OCI-LY7 (cell line): ENCODE results near the gene TWIST2.

ENCODE experiments used
- EZH2phosphoT487 ChIP-seq: fragments of 200-600 bp; sonication (generic); IDR thresholded peaks from 2 replicates; pipeline ENCODE4 v1.6.1; 2018; ENCODE audit warnings: low read depth, borderline replicate concordance, mild to moderate bottlenecking, mixed run types, antibody characterized with exemption, low read length, moderate library complexity, mixed read lengths
- TF ChIP-seq, protein P1 (sequence below): fragments of 200-600 bp; sonication (generic); conservative IDR thresholded peaks from 2 replicates; pipeline ENCODE4 v1.5.1; 2014; ENCODE audit warnings: mild to moderate bottlenecking, antibody characterized with exemption, low read length, moderate library complexity, mixed read lengths

DNA sequence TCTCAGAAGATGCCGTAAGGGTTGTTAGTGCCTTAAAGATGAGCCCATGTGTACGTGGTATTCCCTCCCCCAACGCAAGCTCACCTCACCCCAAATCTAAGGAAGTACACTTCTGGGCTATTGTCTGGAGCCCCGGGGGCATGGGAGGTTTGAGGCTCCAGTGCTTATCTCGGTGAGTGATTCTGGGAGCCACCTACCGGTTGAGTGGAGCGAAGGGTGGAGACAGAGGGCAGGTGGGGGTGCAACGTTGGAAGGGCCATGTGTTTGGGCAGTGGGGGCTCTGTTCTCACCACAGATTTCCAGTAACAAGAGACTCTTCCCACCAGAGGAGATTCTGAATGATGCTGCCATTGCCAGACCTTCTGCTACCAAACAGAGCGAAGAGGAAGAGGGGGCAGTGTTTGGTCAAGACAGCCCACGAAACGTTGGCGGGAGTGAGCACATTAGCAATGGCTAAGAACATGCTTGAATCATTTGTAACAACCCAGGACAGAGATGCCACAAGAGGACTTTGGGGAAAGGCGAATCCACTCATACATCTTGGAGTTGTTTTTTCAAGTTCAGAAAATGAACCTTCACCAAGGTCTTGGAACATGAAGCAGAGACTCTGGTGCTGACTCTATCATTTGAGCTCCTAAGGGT lies 38.7 kb downstream of the TWIST2 start:
- TF ChIP-seq, protein P1, sequence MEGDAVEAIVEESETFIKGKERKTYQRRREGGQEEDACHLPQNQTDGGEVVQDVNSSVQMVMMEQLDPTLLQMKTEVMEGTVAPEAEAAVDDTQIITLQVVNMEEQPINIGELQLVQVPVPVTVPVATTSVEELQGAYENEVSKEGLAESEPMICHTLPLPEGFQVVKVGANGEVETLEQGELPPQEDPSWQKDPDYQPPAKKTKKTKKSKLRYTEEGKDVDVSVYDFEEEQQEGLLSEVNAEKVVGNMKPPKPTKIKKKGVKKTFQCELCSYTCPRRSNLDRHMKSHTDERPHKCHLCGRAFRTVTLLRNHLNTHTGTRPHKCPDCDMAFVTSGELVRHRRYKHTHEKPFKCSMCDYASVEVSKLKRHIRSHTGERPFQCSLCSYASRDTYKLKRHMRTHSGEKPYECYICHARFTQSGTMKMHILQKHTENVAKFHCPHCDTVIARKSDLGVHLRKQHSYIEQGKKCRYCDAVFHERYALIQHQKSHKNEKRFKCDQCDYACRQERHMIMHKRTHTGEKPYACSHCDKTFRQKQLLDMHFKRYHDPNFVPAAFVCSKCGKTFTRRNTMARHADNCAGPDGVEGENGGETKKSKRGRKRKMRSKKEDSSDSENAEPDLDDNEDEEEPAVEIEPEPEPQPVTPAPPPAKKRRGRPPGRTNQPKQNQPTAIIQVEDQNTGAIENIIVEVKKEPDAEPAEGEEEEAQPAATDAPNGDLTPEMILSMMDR, result no peak
- no peak for TF ChIP-seq EZH2phosphoT487
